Right cardiac atrium (tissue), 5 donors: ENCODE measurements around the gene NEK8. TPM values are rescaled to one million over a fixed set of nuclear protein-coding genes. Genes with fewer than 3 reads are reported as not detected.

ENCODE experiments used
- ATAC-seq, 2 donors: fragments of 200-7000 bp; cut with Tn5 transposase; one replicate each; pipeline versions ENCODE4 v1.8.0 to v1.9.1; 2020; ENCODE audit warnings: moderate library complexity in 2 of 2, mild to moderate bottlenecking in 1 of 2
- DNase-seq, 3 donors: peaks; one replicate each; pipeline ENCODE4 v3.0.0-alpha.2; 2020
- H3K27ac ChIP-seq: one replicate; pipeline ENCODE4 v1.5.1; 2013; ENCODE audit warnings: mild to moderate bottlenecking, low read length, control low read depth, moderate library complexity
- H3K27me3 ChIP-seq: one replicate; pipeline ENCODE4 v1.6.1; 2013; ENCODE audit not compliant: control insufficient read depth, insufficient read depth
- H3K4me1 ChIP-seq: one replicate; pipeline ENCODE4 v1.6.1; 2013; ENCODE audit warnings: low read length; ENCODE audit not compliant: control insufficient read depth, insufficient read depth
- H3K4me3 ChIP-seq: one replicate; pipeline ENCODE4 v1.5.1; 2013; ENCODE audit warnings: low read length, control low read depth
- H3K9me3 ChIP-seq: one replicate; pipeline ENCODE4 v1.6.1; 2013; ENCODE audit warnings: low read length; ENCODE audit not compliant: control insufficient read depth
- WGBS: extraction: QIAGEN DNeasy Blood & Tissue Kit; methylation state at CpG from one replicate; pipeline ENCODE4 v1.1.7; 2013; 5-methylcytosine and 5-hydroxymethylcytosine counted together
- intact Hi-C, 4 donors: fragments of 100-400 bp; cut with DNase I; formaldehyde crosslinking; loops; one replicate each; pipeline versions ENCODE4 v1.11.0 to v1.14.0; 2022 to 2023
- polyA plus RNA-seq: library from polyadenylated mRNA; stranded (reverse); fragments of 200-250 nt; gene quantifications from one replicate; pipeline ENCODE4 v1.2.3, GENCODE V29; 2013
- total RNA-seq, 4 donors: library from RNA; stranded (reverse); fragmentation: NEBNext Ultra II Directional; extraction: Animal tissue kit (Norgen Biotek cat#: 25700); gene quantifications; one replicate each; pipeline ENCODE4 v1.2.1, GENCODE V29; 2021
- donor health status: healthy with polysubstance abuse.
- donor health status: DM: no; HTN: yes; CAD: no.
- donor health status: DM: no; HTN: no; CAD: no.
- donor health status: DM: no; HTN: yes; CAD: no; lungs with severe emphysema.
- donor health status: DM: yes; HTN: yes; CAD: no.

NEK8 gene
- total and polyA plus RNA-seq, 5 donors, result 0.81 to 1.6 (median 1.2) TPM

DNA sequence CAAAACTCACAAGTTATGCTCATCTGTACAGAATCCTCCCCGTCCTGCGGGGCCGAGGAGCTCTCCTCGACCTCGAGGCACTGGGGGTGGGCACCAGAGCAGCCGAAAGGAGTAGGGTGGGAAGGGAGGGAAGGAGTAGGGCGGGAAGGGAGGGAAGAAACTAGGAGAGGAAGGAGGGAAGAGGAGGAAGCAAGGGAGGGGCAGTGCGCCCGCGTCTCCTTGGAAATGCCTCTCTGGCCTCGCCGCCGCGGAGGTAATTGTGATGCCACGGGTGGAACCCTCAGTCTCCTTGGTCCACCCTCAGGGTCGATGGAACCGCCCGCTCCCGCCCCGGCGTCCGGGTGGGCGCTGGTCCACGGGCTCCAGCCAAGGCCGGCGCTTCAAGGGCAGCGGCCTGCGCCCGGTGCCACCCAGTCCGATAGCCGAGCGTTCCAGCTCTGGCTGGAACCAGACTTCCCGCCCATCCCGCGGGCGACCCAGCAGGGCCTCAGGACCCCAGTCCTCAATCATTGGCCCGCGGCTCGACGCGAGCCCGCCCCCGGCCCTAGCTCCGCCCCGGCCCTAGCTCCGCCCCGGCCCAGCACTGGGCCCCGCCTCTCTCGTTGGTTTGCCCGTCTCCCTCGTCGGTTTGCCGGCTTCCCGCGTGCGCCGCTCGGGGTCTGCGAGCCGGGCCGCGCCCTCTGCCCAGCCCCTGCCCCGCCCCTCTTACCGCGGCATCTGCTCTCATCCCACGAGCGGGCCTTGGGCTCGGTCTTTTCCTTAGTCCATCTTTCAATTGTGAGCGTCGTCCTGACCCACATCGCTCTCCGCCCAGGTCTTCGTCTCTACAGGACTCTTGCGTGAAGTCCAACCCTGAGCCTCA, 17.5 kb upstream of the NEK8 start:
- Histone ChIP-seq H3K27me3 (no peaks in the 10 kb centered on the region), H3K4me1 (peaks cover 8% of the 10 kb centered on the region), H3K9me3 (no peaks in the 10 kb centered on the region), H3K27ac (peak overlapping the region; percentile 94), H3K4me3 (peak overlapping the region; percentile 37)
- WGBS, result 2% methylated on average over 73 of the region's 74 CpGs
- DNase-seq (peak; percentile 91 to 96 (median 96)), ATAC-seq (peak; percentile 94 to 97)
- intact Hi-C loops, result no loop called here

DNA sequence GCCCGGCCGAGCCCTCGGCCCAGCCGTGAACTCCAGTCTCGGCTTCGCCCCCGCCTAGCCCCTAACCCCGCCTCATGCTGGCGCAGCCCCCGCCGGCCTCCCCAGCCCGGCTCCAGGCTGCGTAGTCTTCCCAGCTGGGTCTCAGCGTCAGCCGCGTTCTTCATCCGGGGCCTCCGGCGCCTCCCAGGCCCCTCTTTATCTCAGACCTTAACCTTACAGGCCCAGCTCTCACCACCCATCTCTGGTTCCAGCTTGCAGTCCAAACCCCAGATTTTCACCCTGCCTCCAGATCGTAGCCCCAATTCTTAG, 16.9 kb upstream of the NEK8 start, which contains the start of gene PROCA1:
TSS of gene PROCA1 (minus strand) at position 166 of the 309 bp plus-strand sequence. CDS start 228 bp downstream, outside the sequence.
- intact Hi-C loops, result no loop called here
- ATAC-seq (peak; percentile 32 to 49), DNase-seq (no peak)
- Histone ChIP-seq H3K27ac (peak within 1 kb of the TSS; percentile 94), H3K4me1 (peaks cover 8% of the 10 kb centered on the region), H3K27me3 (no peaks in the 10 kb centered on the region), H3K4me3 (peak within 1 kb of the TSS; percentile 37), H3K9me3 (no peaks in the 10 kb centered on the region)
- under 1% methylated on average over 20 of the region's 20 CpGs for WGBS

DNA sequence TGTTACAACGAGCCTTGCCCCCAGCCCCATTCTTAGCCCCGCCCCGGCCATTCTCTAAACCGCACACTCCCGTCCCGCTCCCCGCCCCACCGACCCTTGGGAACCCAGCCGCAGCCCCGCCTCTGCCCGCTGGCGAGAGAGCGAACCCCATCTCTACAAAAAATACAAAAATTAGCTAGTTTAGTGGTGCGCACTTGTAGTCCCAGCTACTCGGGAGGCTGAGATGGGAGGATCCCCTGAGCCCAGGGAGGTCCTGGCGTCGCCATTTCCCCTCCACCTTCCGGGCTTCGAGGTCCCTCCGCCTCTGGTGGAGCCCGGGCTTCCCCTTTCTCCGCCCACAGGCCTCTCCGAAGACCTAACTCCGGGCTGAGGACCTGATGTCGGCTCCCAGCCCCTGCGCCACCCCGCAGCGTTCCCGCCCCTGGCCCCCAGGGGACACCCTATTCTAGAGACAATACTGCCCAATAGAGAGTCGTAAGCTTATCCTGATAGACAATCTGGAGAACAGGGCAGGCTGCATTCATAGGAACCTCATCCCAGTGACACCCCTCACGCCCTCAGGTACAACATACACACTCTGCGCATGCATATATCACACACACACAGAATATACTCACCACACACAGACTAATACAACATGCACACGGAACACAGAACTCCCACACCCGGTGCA, 16.4 kb upstream of the NEK8 start:
- Histone ChIP-seq H3K27ac (peak overlapping the region; percentile 57), H3K9me3 (no peaks in the 10 kb centered on the region), H3K4me3 (peak overlapping the region; percentile 37), H3K27me3 (no peaks in the 10 kb centered on the region), H3K4me1 (peaks cover 8% of the 10 kb centered on the region)
- ATAC-seq (peak; percentile 4 to 23), DNase-seq (peak; percentile 63 to 85 (median 85))
- intact Hi-C loops, result no loop called here
- WGBS, result 26% methylated on average over 34 of the region's 34 CpGs

DNA sequence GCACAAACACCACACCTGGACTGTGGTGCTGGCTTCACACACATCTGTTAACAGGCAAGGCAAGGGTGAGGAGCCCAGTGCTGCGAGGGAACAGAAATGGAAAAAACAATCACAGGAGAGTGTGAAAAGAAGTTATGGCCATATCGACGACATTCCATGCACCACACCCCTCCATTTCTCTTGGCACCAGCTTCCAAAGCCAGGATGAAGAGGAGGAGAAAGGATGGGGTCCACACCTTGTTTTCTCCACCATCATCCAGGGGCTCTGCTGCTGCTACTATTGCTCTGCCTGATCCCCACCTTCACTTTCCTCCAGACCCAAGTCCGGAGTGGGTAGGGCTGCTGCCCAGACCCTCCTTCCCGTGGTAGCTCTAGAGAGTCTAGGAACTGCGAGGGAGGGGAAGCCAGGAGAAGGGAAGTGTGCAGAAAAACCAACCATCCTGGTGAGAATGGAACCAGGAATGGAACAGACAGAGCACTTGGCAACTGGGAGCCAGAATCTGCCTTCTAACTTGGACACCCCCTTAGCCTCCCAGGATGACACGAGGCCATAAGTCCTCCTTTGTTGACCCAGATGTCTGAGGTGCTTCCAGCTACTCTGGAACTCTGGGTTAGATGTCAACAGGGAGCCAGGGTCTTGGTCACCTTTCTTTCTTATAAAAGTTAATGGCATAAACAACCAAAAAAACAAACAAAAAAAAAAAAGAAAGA, 15.7 kb upstream of the NEK8 start:
- Histone ChIP-seq H3K4me3 (no peak overlapping the region), H3K27ac (no peak overlapping the region), H3K9me3 (no peaks in the 10 kb centered on the region), H3K4me1 (peaks cover 8% of the 10 kb centered on the region), H3K27me3 (no peaks in the 10 kb centered on the region)
- intact Hi-C loops, result no loop called here
- ATAC-seq (no peak), DNase-seq (peak in 1 of 3 donors; percentile 38)
- 71% methylated on average over 7 of the region's 7 CpGs for WGBS

DNA sequence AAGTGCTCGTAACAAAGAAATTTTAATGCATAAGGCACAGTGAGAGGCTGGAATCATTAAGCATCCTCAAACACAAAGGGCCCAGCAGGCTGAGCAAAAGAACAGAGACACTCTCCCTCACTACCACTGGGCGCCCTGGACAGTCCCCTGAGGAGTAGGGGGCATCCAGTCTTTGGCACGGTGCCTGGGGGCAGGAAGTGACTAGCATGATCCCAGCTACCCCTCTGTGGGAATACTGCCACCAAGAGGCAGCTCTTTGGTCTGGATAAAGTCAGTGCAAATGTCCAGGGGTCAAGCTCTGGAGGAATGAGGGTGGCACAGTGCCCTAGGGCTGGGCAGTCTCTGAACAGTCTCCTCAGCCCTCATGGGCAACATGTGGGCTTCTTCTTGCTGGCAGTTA, 14.3 kb upstream of the NEK8 start:
- 88% methylated on average over 3 of the region's 3 CpGs for WGBS
- ATAC-seq (no peak), DNase-seq (peak in 2 of 3 donors; percentile 21 to 61)
- no peaks in the 10 kb centered on the region for H3K27me3 ChIP-seq
- H3K4me3 ChIP-seq, result no peak overlapping the region
- no peak overlapping the region for H3K27ac ChIP-seq
- intact Hi-C loops, result no loop called here
- peaks cover 8% of the 10 kb centered on the region for H3K4me1 ChIP-seq
- no peaks in the 10 kb centered on the region for H3K9me3 ChIP-seq

DNA sequence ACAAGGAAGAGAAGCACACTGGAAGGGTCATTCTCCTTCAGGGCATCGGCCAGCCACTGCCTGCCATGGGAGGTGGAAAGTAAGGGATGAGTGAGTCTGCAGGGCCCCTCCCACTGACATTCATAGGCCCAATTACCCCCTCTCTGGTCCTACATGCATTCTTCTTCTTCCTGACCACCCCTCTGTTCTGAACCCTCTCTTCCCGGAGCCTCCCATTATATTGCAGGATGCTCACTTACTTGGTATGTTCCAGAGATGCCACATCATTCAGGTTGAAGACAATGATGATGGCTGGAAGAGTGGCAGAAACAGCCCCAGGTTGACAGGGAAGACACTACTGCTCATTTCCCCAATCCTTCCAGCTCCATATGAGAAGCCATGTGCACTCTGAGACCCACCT, 13.4 kb upstream of the NEK8 start:
- Histone ChIP-seq H3K27ac (no peak overlapping the region), H3K4me1 (peaks cover 5% of the 10 kb centered on the region), H3K4me3 (no peak overlapping the region), H3K9me3 (no peaks in the 10 kb centered on the region), H3K27me3 (no peaks in the 10 kb centered on the region)
- no peak for DNase-seq
- 90% methylated on average over 2 of the region's 2 CpGs for WGBS
- intact Hi-C loops, result no loop called here
- ATAC-seq, result no peak

DNA sequence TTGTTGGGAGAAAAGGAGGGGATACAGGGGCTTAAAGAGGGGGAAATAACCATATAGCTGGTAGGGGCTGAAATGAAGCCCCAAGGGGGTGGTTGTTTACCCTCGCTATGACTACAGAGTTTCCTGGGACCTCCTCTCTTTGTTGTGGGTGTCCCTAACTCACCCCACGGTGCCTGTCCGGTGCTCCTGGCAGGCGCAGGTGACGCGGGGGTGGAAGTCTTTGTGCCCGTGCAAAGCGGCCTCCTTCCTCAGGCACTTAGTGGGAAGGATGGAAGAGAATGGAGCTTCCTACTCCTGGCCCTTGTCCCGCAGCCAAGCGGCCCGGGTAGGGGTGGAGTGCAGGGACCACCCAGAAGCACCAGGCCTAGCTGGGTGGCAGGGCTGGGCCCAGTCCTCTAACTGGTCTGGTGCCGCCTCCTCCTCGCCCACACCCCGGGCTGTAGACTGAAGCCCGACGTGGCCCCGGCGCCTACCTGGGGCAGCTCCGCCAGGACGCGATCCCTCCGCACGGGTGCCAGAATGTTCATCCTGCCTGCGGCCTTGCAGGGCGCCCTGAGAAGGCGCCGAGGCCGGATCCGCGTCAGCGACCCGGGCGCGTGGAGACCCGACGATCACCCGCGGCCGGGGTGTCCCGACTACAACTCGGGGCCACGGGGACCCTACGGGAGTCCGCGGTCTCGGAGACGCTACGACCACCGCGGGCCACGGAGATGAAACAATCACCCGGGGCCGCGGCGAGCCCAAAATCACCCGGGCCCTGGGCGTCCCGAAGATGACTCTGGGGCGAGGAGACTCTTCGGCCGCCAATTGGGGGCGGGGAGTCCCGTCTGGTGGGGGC, 11.6 kb upstream of the NEK8 start:
- ATAC-seq (peak; percentile 0 to 2), DNase-seq (peak; percentile 52 to 80 (median 78))
- Histone ChIP-seq H3K27ac (peak overlapping the region; percentile 88), H3K4me1 (peaks cover 7% of the 10 kb centered on the region), H3K9me3 (no peaks in the 10 kb centered on the region), H3K4me3 (peak overlapping the region; percentile 61), H3K27me3 (no peaks in the 10 kb centered on the region)
- WGBS, result 6% methylated on average over 63 of the region's 63 CpGs
- intact Hi-C loops, result no loop called here

DNA sequence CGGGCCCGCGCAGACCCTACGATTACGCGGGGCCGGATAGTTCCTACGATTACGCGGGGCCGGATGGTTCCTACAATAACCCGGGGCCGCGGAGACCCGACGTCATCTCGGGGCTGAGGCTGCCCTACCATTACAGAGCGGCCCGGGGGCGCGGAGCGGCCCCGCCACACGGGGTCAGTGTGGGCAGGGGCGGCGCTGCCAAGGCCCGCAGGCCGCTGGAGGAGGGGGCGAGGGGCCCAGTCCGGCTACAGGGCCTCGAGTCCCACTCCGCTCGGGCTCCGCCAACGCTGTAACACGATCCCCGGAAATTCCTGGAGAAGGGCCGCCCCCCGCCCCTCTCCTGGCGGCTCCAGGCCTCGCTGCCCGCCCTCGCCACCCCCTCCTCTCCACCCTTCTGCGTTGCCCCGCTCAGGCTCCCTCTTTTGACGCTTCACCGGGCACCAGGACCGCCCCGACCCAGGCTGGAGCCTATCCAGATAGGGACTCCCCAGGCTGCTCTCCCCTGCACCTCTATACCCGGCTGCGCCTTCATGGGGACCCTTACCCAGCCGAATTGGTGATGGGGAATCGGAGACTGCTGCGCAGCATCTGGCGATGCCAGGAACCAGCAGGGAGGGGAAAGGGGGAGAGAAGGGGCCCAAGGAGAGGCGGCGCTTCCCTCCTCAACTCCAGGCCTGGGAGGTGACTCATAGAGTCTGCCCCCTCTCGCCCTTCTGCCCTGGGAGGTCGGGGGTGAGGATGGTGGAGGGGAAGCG, 10.8 kb upstream of the NEK8 start, which contains the start of gene RAB34:
TSS of gene RAB34 (minus strand) at position 291 of the 755 bp plus-strand sequence. CDS start 602 bp downstream, outside the sequence.
- intact Hi-C loops, result no loop called here
- H3K4me1 ChIP-seq, result peaks cover 2% of the 10 kb centered on the region

DNA sequence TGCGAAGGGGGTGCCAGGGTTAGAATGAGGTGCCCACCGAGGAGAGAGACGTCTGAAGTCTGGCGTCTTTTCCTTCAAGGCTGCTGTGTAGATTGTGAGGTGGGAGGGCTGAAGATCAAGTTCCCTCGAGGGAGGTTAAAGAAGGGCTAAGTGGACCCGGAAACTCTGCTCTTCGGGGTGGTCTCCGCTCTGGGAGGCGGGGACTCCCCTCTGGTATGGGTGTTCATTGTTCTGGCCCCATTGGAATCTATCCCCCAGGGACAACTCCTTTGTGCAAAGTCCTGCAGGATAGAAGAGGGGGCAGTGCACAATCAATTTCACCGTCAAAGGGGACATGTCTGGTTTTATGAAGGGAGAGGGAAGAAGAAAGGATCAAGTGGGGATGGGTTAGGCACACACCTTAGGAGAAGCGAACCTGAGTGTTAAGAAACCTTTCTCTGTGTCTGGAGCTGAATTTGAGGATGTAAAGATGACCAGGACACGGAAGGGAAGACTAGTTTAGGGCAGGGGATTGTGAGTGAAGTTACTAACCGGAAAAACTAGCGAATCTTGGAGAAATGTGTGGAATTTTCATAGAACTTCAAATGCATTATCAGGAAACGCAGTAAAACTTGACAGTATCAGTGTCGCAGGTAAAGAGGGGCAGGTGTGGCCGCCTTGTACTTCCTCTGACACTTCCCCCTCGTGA, 10.1 kb upstream of the NEK8 start:
- Histone ChIP-seq H3K27me3 (no peaks in the 10 kb centered on the region), H3K27ac (peak overlapping the region; percentile 88), H3K9me3 (no peaks in the 10 kb centered on the region), H3K4me3 (no peak overlapping the region), H3K4me1 (peaks cover 2% of the 10 kb centered on the region)
- no peak for ATAC-seq
- 40% methylated on average over 18 of the region's 18 CpGs for WGBS
- intact Hi-C loops, result no loop called here
- no peak for DNase-seq

More for the DNA sequence above, 10.8 kb upstream of the NEK8 start, which contains the start of gene RAB34:
- Histone ChIP-seq H3K9me3 (no peaks in the 10 kb centered on the region), H3K4me3 (peak within 1 kb of the TSS; percentile 61), H3K27me3 (no peaks in the 10 kb centered on the region), H3K27ac (peak within 1 kb of the TSS; percentile 88)
- ATAC-seq (peak; percentile 47 to 49), DNase-seq (peak; percentile 77 to 94 (median 92))
- WGBS, result 4% methylated on average over 60 of the region's 60 CpGs
